H7 (cell line): ENCODE results near the gene ACTC1. TPM values are rescaled to one million over a fixed set of nuclear protein-coding genes. Genes with fewer than 3 reads are reported as not detected.
"Not testable (repeated sequence)": the region's sequence is repeated elsewhere in the genome, so short reads cannot be mapped to it uniquely, and the experiment has no call there.

ENCODE experiments used
- DNase-seq: peaks from one replicate; pipeline ENCODE4 v3.0.0; 2012
- H3K27me3 ChIP-seq: 2 replicates; pipeline ENCODE4 v1.6.0; 2011; ENCODE audit warnings: mild to moderate bottlenecking, low read length; ENCODE audit not compliant: control insufficient read depth, insufficient read depth
- H3K36me3 ChIP-seq: replicated peaks from 2 replicates; pipeline ENCODE4 v1.5.1; 2011; ENCODE audit warnings: low read length; ENCODE audit not compliant: control insufficient read depth, insufficient read depth
- H3K4me3 ChIP-seq: 2 replicates; pipeline ENCODE4 v1.5.1; 2011; ENCODE audit warnings: low read depth, mild to moderate bottlenecking, control low read depth, low read length, moderate library complexity; ENCODE audit not compliant: insufficient read depth
- total RNA-seq: library from RNA; depleted of rRNA; stranded (reverse); fragments of >200 nt; shearing (Covaris generic); gene quantifications from 2 replicates; pipeline ENCODE4 v1.2.3, GENCODE V29; 2014; rRNA removed

ACTC1 gene
- total RNA-seq = 1.6 and 2.0 TPM in 2 replicates

GRCh38 chr15:34795267-34796081 lies at the start of gene ACTC1:
Gene ACTC1 (minus strand): TSS chr15:34795549. CDS start chr15:34794808, 741 bp downstream.
- peaks cover 17% of the 10 kb centered on the region for H3K27me3 ChIP-seq
- DNase-seq = peak; percentile 87
- H3K36me3 ChIP-seq = peaks cover 2% of the 10 kb centered on the region; the same call in 1 of the 2 replicates
- peak within 1 kb of the TSS; percentile 37 for H3K4me3 ChIP-seq

- DNase-seq = no peak
Observed at GRCh38 chr15:34841262-34841725, 45.9 kb upstream of the ACTC1 start.

GRCh38 chr15:34838282-34838681 lies 42.9 kb upstream of the ACTC1 start:
- no peaks in the 10 kb centered on the region for H3K36me3 ChIP-seq
- no peak overlapping the region for H3K4me3 ChIP-seq
- no peak for DNase-seq
- no peaks in the 10 kb centered on the region for H3K27me3 ChIP-seq

More at GRCh38 chr15:34841262-34841725, 45.9 kb upstream of the ACTC1 start:
- Histone ChIP-seq H3K27me3 (no peaks in the 10 kb centered on the region), H3K36me3 (no peaks in the 10 kb centered on the region), H3K4me3 (no peak overlapping the region)

- no peak for DNase-seq
- no peak overlapping the region for H3K4me3 ChIP-seq
Observed at GRCh38 chr15:34837246-34838016, 42.1 kb upstream of the ACTC1 start.

GRCh38 chr15:34828145-34828911 lies 33.0 kb upstream of the ACTC1 start:
- Histone ChIP-seq H3K27me3 (no peaks in the 10 kb centered on the region), H3K36me3 (no peaks in the 10 kb centered on the region), H3K4me3 (no peak overlapping the region)
- DNase-seq = no peak

More at GRCh38 chr15:34837246-34838016, 42.1 kb upstream of the ACTC1 start:
- Histone ChIP-seq H3K27me3 (no peaks in the 10 kb centered on the region), H3K36me3 (no peaks in the 10 kb centered on the region)

GRCh38 chr15:34821831-34822230 lies 26.5 kb upstream of the ACTC1 start:
- H3K27me3 ChIP-seq = no peaks in the 10 kb centered on the region
- no peaks in the 10 kb centered on the region for H3K36me3 ChIP-seq
- no peak overlapping the region for H3K4me3 ChIP-seq
- no peak for DNase-seq

GRCh38 chr15:34820110-34820509 lies 24.8 kb upstream of the ACTC1 start:
- H3K27me3 ChIP-seq = no peaks in the 10 kb centered on the region
- no peaks in the 10 kb centered on the region for H3K36me3 ChIP-seq
- DNase-seq = no peak
- no peak overlapping the region for H3K4me3 ChIP-seq

- no peak for DNase-seq
- Histone ChIP-seq H3K4me3 (no peak overlapping the region), H3K36me3 (no peaks in the 10 kb centered on the region), H3K27me3 (no peaks in the 10 kb centered on the region)
Observed at GRCh38 chr15:34818526-34818925, 23.2 kb upstream of the ACTC1 start.

- Histone ChIP-seq H3K4me3 (no peak overlapping the region), H3K36me3 (no peaks in the 10 kb centered on the region), H3K27me3 (no peaks in the 10 kb centered on the region)
- DNase-seq = no peak
Observed at GRCh38 chr15:34815836-34816235, 20.5 kb upstream of the ACTC1 start.

- H3K36me3 ChIP-seq = no peaks in the 10 kb centered on the region
- DNase-seq = no peak
- H3K27me3 ChIP-seq = no peaks in the 10 kb centered on the region
- H3K4me3 ChIP-seq = no peak overlapping the region
Observed at GRCh38 chr15:34813446-34814190, 18.3 kb upstream of the ACTC1 start.

- not testable (repeated sequence) for H3K36me3 ChIP-seq, DNase-seq, H3K27me3 ChIP-seq, H3K4me3 ChIP-seq
Observed at GRCh38 chr15:34812868-34813365, 17.6 kb upstream of the ACTC1 start.

GRCh38 chr15:34812369-34812768 lies 17.0 kb upstream of the ACTC1 start:
- Histone ChIP-seq H3K27me3 (no peaks in the 10 kb centered on the region), H3K4me3 (no peak overlapping the region), H3K36me3 (no peaks in the 10 kb centered on the region)
- DNase-seq = no peak

- no peak for DNase-seq
- Histone ChIP-seq H3K27me3 (no peaks in the 10 kb centered on the region), H3K36me3 (no peaks in the 10 kb centered on the region)
Observed at GRCh38 chr15:34810443-34811129, 15.2 kb upstream of the ACTC1 start.

More at GRCh38 chr15:34810443-34811129, 15.2 kb upstream of the ACTC1 start:
- H3K4me3 ChIP-seq = no peak overlapping the region
